GM19455 (cell line): ENCODE results near the gene ADARB1.

Experiments
- ATAC-seq: cut with Tn5 transposase; IDR thresholded peaks from one replicate; pipeline ENCODE4 v1.9.1; 2021; ENCODE audit not compliant: unreplicated experiment

ADARB1 gene

DNA sequence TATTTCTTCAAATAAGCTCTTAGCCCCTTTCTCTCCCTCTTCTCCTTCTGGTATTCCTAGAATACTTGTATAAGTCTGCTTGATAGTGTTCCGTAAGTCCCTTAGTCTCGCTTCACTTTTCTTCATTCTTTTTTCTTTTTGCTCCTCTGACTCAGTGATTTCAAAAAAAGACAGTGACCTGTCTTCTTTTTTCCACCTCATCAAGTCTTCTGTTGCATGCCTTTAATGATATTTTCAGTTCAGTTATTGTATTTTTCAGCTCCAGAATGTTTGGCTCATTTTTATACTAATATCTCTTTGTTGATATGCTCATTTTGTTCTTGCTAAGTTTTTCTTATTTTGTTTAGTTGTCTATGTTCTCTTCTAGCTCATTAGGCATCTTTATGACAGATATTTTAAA lies 115.6 kb downstream of the ADARB1 start:
- ATAC-seq = no peak

DNA sequence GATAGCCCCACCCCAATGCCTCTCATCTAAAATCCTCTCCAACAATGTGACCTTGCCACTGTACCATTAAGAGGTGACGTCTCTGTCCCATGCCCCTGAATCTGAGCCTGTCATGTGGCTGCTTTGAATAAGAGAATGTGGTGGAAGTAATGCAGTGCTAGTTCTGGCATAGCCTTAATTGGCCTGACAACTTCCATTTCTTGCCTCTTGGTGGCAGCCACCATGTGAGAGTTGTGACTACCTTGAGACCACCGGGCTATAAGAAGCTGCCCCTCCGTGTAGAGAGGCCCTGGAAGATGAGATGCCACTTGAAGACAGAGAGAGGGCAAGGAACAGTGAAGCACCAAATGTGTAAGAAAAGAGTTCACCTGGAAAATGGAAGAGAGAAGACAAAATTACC lies 118.0 kb downstream of the ADARB1 start:
- ATAC-seq = no peak

DNA sequence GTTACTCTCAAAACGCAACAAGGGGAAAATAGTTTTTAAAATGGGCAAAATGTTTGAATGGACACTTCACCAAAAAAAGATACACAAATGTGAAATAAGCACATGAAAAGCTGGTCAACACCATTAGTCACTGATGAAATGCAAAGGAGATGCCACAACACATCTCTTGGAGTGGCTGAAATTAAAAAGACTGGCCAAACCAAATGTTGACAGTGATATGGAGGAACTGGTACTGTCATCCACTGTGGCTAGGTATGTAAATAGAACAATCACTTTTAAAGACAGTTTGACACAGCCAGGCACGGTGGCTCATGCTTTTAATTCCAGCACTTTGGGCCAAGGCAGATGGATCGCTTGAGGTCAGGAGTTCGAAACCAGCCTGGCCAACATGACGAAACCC lies 122.2 kb downstream of the ADARB1 start:
- no peak for ATAC-seq

DNA sequence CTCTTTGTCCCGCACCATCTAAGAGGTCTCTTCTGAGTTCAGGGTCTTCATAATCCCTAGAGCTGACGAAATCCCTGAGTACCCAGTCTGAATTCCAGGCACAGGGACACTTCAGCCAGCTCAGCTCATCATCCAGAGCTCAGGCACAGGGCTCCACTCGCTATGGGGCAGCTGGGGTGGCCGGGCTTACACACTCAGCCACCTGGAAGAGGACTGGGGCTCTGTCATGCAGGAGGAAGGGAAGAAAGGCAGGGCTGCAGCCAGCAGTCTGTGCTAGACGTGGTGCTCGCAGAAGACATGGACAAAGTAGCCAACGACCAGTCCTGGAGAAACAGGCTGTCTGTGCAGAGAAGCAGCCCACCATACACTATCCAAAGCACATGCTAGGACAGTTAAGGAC lies 124.8 kb downstream of the ADARB1 start:
- ATAC-seq = no peak

DNA sequence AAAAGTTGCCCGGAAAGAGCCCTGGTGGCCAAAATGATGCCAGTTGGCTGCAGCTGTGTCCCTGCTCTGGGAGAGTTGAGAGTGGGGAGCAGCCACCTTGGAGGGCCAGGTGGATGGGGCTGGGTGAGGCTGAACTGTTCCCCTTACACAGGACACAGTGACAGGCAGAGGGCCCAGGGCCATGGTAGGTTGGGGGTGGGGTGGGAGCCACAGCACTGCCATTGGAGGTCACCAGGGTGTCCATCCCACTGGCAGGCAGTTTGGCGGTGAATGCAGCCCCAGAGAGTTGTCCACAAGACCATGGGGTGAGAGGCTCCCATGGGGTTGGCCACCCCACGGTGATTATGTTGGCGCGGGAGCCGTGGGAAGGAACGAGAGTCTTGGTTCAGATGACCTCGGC lies 125.7 kb downstream of the ADARB1 start:
- no peak for ATAC-seq

DNA sequence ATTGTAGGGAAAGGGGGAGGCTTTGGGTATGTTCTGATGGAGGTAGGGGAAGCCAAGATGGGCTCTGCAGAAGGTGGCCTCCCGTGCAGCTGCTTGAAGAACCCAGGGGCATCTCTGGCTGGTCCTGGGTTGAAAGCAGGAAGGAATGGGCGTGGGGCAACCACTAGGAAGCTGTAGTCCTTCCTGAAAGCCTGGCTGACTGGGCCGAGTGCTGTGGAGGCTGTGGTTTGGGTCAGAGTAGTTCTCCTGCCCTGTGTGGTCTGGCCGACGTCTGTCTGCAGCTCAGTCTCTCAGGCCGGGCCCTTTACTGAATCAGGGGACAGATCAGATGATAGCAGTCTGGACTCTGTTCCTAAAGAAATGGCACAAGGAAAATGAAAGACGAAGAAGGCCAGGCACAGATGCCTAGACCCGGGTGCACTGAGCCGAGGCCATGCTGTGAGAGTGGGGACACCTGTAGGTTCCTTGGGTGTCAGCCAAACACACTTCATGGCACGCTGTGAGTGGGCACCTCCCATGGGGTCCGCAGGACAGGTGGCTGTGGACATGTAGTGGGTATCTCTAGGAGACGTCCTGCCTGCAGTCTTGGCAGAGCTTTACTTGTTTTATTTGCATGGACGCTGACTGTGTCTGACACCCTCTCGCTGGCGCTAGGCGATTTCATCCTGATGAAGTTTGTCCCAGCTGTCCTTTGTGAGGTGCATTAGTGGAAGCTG lies 126.4 kb downstream of the ADARB1 start:
- no peak for ATAC-seq

DNA sequence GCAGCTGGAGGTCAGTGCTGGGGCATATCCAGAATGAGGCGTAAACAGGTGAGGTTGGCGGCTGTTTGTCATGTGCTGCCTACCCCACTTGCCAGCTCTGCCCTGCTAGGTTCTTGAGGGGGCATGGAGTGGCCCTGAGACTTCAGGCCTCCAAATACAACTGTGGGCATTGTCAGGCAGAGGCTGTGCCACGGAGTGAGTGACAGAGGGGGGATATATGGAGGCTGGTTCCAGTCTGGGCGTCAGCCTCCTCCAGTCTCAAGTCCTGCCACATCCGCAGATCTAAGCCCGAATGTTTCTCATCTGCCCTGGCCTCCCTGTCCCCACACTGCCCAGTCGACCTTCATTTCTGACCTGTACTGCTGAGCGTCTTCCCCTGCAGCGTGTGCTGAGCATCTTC lies 128.0 kb downstream of the ADARB1 start:
- ATAC-seq = no peak

DNA sequence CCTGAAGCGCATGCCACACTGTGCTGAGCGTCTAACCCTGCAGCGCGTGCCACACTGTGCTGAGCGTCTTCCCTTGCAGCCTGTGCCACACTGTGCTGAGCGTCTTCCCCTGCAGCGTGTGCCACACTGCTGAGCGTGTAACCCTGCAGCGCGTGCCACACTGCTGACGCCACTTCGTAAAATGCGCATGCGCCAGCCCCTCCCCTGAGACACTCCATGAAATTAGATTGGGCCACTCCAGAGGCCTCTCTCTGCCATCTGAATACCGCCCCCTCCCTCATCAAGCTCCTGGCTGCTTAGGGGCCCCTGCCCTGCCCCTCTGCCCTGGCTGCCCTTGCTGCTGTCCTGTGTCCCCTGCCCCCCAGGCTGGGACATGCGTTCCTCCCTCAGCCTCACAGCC lies 128.5 kb downstream of the ADARB1 start:
- no peak for ATAC-seq

DNA sequence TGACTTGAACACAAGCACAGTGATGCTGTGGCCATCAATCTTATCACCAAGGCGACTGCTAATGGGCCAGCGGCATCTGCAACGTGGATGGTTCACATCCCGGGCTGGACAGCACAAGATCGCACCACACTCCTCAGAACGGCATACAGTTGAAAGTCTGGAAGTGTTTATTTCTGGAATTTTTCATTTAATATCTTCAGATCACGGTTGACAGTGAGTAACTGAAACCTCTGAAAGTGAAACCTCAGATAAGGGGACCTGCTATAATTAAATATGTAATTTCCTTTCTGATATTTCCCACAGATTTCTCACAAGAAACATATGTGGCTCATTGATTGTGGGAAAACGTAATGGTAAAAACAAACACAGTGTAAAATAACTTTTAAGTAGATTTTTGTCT lies 129.6 kb downstream of the ADARB1 start:
- no peak for ATAC-seq

DNA sequence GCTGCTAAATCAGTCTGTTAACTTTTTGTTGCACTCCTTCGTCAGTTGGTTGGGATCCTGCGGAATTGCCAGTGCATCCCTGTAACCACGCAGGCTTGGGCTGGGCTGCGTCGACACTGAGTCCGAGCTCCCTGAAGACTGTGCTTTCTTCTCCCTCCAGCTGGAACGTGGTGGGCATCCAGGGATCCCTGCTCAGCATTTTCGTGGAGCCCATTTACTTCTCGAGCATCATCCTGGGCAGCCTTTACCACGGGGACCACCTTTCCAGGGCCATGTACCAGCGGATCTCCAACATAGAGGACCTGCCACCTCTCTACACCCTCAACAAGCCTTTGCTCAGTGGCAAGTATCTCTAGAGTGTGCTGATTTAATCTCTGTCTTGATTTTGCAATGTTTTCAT lies 130.0 kb downstream of the ADARB1 start:
- no peak for ATAC-seq

DNA sequence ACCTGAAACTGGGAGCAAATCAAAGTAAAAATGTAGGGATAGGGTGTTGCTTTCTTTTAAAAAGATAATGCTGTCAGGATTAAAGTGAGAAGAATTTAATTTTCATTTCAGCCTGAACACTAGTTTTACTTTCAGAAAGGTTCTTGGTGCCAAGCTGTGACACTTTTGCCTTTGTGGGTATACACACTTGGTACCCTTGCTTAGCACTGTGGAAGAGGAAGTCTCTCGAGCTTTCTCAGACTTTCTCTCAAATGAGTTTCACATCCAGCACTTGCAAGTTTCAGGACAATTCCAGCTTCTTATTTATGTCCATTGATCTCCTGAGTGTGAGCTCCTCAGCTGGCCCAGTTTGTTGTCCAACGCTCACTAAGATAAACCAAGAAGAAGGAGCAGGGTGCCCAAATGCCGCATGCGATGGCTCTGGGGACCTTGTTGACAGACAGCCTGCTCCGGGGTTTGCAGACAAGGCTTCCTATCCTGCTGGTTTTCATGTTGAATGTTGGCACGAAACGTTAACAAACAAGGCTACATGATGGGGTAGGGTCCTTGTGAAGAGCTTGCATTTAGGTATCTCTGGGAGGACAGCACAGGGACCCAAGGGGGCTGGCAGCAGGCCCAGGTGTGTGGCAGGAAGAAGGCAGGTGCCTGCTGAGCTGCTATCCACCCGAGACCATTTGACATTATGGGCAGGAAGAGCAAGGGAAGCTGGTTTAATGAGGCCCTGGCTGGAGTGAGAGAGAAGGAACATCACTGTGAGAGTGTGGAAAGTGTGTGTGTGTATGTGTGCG lies 133.7 kb downstream of the ADARB1 start:
- ATAC-seq = no peak

DNA sequence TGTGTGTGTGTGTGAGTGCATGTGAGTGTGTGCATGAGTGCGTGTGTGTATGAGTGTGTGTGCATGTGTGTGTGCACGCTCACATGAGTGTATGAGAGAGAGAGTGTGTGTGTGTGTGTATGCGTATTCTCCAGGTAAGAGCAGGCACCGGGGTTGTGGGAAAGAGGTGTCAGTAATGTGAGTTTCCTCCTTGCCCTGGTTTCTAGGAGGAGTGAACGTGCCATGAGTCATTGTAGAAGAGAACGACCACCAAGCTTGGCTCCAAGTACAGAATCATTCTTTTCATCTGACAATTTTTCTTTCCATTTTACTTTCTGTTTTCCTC lies 134.2 kb downstream of the ADARB1 start:
- no peak for ATAC-seq

DNA sequence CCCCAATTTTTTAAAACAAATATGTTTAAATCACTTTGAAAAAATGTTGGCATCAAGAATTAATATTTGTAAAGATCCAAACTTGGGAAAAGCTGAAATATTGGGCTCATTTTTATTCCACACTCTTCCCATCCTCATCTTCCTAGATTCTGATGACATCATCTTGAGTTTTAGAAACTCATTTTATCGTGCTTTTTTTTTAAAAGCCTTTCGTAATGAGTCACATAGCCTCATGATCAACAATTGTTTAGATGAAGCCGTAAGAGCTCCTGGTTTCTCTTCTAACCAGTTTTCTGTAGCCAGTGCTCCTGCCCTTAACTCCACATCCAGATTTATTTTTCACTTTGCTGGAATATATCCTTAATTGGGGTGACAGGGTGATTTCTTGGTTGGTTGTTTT lies 134.7 kb downstream of the ADARB1 start:
- no peak for ATAC-seq

DNA sequence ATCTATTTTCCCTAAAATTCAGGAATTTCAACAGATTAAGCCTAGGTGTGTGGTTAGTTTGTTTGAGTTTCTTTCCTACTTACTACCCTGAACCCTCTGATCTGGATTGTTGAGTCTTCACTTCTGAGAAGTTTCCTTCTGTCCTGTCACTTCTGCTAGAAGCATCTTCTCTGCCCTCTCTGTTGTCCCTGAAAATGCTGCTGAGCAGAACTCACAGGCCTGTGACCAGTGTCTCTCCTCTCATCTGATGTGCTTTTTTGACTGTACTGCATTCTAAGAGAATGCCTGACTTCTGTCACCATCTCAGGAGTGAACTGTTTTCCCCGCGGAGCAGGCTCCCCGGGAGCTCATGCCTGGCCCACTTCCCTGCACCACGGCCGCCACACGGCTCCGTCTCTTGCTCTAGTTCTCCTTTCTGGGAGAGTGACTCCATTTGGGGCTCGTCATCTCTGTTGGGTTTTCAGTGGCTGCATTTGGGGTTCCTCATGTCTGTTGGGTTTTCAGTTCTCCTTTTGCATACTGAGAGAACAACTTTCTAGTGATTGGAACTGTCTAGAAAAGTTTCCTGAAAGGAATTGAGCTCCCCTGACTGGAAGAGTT lies 135.4 kb downstream of the ADARB1 start:
- ATAC-seq = no peak

DNA sequence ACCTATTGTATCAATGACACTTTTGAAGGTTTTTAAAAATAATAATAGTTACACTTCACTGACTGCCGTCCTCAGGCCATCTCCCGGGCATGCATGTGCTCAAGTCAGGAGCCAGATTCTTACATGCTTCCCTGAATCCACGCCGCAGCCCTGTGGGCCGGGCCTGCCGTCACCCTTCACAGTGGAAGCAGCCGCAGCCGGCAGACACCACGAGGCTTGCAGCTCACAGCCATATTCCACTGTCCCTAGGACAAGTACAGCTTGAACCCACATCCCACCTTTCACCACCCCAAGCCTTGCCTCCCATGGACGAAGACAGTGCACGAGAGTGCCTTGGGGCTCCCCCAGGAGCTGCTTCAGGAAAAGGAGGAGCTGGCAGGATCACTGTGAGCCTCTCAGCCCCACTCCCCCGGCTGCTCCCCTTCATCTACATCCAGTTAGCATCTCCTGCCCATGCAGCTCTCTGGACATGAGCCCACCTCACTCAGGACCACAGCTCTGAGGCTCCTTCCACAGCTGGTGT lies 136.1 kb downstream of the ADARB1 start:
- ATAC-seq = no peak

DNA sequence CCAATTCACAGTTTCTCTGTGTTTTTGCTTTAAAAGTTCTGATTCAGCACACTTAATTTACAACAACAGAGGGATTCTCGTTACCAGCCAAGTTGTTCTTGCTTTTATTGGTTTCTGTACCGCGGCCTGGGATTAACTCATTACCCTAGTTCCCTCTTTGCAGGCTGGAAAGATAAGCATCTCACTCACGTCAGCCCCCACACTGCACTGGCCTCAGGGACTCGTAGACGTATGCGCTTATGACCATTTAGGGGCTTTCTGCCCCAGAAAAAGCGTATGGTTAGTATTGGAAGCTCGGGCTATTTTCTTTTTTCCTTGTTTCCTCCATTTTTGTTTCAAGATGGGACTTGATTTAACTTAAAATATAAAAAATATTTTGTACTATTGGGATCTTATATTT lies 137.3 kb downstream of the ADARB1 start:
- ATAC-seq = no peak

DNA sequence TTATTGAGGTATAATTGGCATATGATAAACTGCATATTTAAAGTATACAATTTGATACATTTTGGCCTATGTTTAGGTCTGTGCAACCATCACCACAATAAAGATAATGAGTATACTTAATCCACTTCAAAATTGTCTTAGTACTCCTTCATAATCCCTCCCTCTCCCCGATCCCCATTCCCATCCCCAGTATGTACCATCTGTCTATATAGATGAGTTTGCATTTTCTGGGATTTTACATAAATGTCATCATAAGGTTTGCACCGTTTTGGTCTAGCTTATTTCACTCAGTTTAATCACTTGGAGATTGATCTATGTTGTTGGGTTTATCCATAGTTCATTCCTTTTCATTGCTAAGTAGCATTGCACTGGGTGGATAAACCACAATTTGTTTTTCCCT lies 139.0 kb downstream of the ADARB1 start:
- ATAC-seq = no peak

DNA sequence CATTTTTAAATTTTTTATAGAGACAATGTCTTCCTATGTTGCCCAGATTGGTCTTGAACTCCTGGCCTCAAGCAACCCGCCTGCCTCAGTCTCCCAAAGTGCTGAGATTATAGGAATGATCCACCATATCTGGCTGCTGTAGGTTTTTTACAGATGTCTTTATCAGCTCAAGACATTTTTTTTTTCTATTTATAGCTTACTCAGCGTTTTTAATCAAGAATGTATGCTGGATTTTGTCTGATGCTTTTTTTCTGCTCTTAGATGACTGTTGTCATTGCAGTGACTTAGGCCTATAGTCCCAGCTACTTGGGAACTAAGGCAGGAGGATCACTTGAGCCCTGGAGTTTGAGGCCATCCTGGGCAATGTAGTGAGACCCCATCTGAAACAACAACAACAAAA lies 140.8 kb downstream of the ADARB1 start:
- no peak for ATAC-seq

DNA sequence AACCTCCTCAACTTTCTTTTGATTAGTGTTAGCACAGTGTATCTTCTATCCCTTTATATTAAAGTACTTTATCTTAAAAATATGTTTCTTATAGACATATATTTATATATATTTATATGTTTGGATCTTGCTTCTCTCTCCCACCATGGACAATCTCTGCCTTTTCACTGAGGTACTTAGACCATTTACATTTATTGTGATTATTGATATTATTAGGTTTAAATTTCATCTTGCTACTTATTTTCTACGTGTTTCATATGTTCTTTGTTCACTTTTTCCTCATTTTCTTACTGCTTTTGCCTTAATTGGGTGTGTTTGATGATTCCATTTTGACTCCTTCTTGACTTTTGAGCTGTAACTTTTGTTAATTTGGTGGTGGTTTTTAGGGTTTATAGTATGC lies 142.6 kb downstream of the ADARB1 start:
- ATAC-seq = no peak

DNA sequence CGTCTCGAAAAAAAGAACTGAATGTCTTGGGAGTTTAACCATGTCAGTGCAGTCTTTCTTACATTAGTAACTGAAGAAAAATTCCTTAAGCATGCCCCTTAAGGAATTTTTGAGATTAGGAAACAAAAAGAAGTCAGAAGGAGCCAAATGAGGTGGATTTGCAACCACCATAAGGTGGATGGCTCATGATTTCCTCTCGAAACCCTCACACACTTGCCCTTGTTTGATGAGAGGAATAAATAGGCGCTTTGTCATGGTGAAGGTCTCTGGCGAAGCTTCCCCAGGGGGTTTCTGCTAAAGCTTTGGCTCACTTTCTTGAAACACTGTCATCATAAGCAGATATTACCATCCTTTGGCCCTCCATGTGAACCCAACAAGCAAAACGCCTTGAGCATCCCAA lies 145.1 kb downstream of the ADARB1 start:
- no peak for ATAC-seq

DNA sequence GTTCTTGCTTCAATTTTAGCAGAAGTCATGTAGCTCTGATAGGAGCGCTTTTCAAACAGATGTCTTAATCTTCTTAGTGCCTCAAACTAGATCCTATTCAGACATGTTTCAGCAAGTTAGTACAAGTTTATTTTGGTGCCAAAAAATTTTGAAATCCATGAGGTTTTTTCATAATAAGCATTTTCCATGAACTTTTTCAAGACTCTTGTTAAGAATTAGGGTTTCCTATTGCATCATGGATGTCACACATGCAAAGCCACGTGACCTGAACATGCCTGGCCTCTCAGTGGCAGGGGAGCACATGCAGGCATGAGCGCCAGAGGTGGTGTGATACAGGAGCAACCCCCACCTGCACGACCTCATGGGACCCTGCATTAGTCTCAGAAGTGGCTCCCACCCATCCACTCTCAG lies 145.7 kb downstream of the ADARB1 start:
- no peak for ATAC-seq
